Frontal cortex (tissue), 4 donors: ENCODE measurements around the gene HCAR1. TPM values are rescaled to one million over a fixed set of nuclear protein-coding genes. Genes with fewer than 3 reads are reported as not detected.
"Not testable (repeated sequence)": the region's sequence is repeated elsewhere in the genome, so short reads cannot be mapped to it uniquely, and the experiment has no call there.

Source experiments
- DNase-seq, 2 donors: peaks; one replicate each; pipeline ENCODE4 v3.0.0; 2012; ENCODE audit warnings: low spot score in 2 of 2
- FAIRE-seq: peaks from 2 replicates; lab custom pipeline; 2012; peaks lifted over from hg19 to GRCh38; lab: Jason Lieb, UNC
- total RNA-seq: library from RNA; depleted of rRNA; stranded (reverse); fragments of >200 nt; gene quantifications from one replicate; pipeline ENCODE4 v1.2.3, GENCODE V29; 2014
- donor health status: control.
- donor health status: control.
- donor health status: control.

The HCAR1 gene
- total RNA-seq, 1 donor from 2014 or later: 0.41 TPM

DNA sequence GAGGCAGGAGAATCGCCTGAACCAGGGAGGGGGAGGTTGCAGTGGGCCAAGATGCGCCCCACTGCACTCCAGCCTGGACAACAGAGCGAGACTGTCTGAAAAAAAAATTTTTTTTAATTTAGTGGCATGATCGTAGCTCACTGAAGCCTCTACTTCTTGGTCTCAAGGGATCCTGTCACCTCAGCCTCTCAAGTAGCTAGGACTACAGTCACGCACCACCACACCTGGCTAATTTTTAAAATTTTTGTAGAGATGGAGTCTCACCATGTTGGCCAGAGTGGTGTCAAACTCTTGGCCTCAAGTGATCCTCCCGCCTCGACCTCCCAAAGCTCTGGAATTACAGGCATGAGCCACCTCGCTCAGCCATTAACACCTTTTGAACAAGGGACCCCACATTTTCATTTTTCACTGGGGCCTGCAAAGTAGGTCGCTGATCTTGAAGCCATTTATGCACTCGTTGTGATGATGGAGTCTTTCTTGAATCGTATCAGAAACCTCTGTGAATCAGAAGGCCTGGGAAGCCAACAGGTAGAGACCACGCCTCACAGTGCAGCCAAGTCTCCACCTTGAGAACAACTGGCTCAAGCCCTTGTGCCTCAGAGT lies 5.9 kb downstream of the HCAR1 start:
- no peak for FAIRE-seq
- DNase-seq: no peak

DNA sequence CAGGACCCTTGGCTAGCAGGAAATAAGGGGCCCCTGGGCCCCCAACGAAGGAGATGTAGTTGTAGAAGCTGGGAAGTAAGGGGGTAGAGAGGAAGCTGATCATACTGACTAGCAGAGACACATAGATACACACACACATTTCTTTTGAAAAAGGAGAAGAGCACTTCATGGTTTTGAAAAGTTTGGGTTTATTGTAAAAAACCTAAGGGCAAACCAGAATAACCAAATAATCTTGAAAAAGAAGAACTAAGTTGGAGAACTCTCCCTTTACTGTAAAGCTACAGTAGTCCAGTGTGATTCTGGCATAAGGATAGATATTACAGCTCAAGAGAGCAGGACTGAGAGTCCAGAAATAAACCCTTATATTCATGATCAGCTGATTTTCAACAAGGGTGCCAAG lies 8.3 kb downstream of the HCAR1 start:
- FAIRE-seq (no peak), DNase-seq (no peak)

DNA sequence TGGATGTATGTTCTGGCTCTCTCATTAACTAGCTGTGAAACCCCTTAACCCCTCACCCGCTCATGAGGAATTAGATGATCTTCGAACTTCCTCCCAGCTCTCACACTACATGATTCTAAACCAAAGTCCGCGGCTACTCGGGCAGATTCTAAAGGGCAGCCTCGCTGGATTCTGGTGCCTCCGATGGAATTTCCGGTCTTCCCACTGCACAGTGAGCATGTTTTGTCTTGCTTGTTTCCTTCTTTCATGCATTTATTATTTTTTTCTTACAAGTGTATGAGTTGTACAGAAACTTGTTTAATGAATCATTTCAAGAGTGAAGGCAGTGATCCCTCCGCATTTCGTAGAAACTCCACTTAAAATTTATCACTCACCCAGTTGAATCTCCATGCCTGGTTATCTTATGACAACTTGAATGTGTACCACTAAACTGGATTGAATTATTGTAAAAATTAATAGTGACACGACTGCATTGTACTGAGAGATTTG lies 9.5 kb downstream of the HCAR1 start:
- FAIRE-seq (no peak), DNase-seq (no peak)

DNA sequence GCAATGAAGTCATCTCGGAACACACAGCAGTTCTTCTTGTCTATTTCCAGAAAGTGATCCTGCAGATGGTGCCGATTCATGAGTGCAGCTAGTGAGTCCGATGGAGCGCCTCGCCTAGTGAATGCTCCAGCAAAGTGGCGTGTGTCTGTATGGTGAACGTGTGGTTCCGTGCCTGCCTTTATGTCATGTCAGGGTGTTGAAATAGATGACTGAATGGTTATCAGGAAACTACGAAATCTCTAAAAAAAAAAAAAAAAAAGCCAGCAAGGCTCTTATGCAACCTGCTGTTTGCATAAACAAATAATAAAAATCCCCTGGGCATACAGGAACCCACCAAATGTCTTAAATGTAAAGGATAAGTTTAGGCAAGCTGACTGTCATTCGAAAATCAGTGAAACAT lies 14.0 kb downstream of the HCAR1 start, which contains the start of gene HCAR3:
Gene HCAR3, minus strand, starts transcription at position 154 of the 400 bp plus-strand sequence. Its CDS starts 74 bp downstream, at position 80.
- not testable (repeated sequence) for DNase-seq, FAIRE-seq

DNA sequence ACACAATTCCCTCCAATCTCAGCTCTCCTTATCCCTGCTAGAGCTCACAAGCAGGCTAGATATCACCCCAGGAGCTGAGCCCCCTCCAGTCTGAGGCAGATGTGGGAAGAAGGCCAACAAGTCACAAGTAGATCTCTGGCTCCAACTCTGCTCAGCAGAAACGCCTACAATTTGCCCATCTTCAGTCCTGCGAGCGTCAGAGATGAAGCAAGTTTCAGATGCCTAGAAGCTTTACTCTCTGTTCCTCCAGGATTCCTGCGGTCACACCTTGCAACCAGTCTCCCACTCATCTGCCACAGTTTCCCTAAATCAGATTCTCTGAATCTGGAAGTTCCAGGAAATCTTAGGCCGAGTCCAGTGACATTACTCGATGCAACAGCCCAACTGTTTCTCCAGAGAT lies 15.4 kb downstream of the HCAR1 start:
- not testable (repeated sequence) for DNase-seq

DNA sequence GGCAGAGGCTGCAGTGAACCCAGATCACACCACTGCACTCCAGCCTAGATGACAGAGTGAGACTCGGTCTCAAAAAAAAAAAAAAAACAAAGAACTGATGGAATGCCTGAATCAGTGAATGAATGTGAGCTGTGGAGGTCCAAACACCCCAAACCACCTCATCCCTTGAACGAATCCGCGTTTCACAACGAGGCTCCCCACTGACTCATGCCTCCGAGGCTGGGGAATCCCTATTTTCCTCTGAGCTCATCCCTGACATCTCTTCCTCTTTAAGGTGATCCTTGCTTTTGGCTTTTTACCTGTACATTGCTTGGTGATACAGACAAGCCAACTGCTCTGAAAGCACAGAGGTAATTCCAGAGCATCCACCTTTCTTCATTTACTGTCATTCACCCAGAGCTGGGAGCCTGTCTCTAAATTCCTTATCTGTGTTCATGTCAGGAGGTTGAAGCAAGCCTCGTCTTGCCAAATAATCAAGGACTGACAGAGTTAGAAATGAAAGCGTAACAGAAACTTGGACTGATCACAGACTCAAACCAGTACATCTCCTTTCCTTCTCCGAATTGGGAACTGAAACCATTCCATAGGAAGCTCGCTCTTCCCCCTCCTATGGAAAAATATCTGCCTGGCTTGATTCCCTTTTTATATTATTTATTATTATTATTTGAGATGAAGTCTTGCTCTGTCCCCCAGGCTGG lies 17.0 kb downstream of the HCAR1 start:
- not testable (repeated sequence) for DNase-seq, FAIRE-seq

More for the DNA sequence above, 15.4 kb downstream of the HCAR1 start:
- FAIRE-seq: not testable (repeated sequence)

DNA sequence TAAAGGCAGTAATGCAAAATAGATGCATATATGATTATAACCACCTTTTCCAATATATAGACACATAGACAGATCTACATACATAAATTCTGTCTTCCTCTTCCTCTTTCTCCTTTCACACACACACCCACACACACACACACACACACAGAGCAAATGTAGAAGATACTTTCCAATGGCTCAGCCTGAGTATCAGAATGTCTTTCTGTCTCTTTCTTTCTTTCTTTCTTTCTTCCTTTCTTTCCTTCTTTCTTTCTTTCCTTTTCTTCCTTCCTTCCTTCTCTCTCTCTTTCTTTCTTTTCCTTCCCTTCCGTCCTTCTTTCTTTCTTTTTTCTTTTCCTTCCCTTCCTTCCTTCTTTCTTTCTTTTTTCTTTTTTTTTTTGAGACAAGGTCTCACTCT lies 19.4 kb downstream of the HCAR1 start:
- DNase-seq, FAIRE-seq: not testable (repeated sequence)

DNA sequence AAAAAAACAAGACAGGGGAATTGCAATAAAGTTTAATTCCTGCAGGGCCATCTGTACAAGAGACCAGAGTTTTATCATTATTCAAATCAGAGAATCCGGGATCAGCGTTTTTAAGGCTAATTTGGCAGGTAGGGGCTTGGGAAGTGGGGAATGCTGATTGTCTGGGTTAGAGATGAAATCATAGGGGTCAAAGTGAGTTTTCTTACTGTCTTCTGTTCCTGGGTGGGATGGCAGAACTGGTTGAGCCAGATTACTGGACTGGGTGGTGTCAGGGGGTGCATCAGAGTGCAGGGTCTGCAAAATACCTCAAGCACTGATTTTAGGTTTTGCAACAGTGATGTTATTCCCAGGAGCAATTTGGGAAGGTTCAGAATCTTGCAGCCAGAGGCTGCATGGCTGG lies 20.3 kb downstream of the HCAR1 start:
- DNase-seq, FAIRE-seq: not testable (repeated sequence)

DNA sequence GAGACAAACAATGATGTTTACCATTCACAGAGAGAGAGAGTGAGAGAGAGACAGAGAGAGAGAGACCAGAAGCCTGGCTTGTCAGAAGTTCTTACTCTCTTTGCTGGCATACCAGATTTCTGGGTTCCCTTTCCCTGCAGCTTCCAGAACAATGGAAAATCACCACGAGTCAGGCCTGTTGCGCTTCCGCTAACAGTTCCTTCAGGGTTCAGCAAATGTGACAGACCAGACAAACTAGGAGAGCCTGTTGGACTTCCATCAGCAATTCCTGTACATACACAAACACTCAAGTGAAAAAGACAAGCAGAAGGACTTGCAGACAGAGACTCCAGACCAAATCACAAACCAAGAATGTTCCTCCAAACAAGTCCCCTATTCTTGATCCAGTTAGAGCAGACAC lies 21.4 kb downstream of the HCAR1 start:
- DNase-seq, FAIRE-seq: not testable (repeated sequence)

DNA sequence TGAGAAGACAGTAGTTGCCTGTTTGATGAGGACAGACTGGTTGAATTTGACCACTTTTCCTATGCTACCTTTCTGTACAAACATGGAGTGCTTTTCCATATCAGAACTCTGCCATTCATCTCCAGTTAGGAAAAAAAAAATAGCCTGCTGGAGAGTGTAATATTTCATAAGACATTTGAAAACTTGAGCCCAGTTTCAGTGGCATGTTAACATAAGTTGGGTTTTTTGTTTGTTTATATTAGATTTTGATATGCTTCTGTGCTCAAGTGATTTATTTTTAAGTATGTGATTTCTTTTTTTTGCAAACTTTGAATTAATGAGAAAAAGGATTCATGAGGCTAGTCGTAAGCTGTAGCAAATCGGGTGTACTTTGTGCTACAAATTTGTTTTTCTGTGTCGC lies 26.8 kb downstream of the HCAR1 start:
- not testable (repeated sequence) for DNase-seq, FAIRE-seq

DNA sequence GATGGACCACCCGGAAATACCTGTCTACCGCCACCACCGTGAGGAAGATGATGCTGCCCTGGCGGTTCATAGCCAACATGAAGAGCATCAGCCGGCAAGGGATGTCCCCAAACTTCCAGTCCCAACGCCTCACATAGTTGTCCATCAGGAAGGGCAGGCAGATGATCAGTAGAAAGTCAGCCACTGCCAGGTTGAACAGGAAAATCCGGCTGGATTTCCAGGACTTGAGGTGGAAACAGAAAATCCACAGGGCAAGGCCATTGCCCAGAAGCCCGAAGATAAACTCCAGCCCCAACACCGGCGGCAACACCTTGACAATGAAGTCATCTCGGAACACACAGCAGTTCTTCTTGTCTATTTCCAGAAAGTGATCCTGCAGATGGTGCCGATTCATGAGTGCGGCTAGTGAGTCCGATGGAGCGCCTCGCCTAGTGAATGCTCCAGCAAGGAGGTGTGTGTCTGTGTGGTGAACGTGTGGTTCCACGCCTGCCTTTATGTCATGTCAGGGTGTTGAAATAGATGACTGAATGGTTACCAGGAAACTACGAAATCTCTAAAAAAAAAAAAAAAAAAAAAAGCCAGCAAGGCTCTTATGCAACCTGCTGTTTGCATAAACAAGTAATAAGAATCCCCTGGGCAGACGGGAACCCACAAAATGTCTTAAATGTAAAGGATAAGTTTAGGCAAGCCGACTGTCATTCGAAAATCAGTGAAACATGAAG lies 27.6 kb downstream of the HCAR1 start, which contains the start of gene HCAR2:
Gene HCAR2, minus strand, starts transcription at position 468 of the 722 bp plus-strand sequence. Its CDS starts 74 bp downstream, at position 394.
- DNase-seq, FAIRE-seq: not testable (repeated sequence)

DNA sequence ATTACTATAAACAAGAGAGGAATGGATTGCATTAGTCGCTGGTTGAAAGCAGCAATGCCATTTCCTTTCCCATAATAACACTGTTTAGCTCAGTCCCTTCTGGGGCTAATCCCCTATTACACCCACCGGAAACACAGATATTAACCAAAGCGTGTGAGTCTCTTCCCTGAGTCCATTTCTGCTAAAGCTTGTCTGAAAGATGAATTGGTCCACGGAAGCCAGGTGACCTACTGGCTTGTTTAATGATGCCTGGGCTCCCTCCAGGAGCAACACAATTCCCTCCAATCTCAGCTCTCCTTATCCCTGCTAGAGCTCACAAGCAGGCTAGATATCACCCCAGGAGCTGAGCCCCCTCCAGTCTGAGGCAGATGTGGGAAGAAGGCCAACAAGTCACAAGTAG lies 29.2 kb downstream of the HCAR1 start:
- not testable (repeated sequence) for FAIRE-seq, DNase-seq

DNA sequence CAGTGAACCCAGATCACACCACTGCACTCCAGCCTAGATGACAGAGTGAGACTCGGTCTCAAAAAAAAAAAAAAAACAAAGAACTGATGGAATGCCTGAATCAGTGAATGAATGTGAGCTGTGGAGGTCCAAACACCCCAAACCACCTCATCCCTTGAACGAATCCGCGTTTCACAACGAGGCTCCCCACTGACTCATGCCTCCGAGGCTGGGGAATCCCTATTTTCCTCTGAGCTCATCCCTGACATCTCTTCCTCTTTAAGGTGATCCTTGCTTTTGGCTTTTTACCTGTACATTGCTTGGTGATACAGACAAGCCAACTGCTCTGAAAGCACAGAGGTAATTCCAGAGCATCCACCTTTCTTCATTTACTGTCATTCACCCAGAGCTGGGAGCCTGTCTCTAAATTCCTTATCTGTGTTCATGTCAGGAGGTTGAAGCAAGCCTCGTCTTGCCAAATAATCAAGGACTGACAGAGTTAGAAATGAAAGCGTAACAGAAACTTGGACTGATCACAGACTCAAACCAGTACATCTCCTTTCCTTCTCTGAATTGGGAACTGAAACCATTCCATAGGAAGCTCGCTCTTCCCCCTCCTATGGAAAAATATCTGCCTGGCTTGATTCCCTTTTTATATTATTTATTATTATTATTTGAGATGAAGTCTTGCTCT lies 30.5 kb downstream of the HCAR1 start:
- not testable (repeated sequence) for FAIRE-seq, DNase-seq

DNA sequence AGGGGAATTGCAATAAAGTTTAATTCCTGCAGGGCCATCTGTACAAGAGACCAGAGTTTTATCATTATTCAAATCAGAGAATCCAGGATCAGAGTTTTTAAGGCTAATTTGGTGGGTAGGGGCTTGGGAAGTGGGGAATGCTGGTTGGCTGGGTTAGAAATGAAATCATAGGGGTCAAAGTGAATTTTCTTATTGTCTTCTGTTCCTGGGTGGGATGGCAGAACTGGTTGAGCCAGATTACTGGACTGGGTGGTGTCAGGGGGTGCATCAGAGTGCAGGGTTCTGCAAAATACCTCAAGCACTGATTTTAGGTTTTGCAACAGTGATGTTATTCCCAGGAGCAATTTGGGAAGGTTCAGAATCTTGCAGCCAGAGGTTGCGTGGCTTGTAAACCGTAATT lies 33.7 kb downstream of the HCAR1 start:
- not testable (repeated sequence) for FAIRE-seq, DNase-seq

DNA sequence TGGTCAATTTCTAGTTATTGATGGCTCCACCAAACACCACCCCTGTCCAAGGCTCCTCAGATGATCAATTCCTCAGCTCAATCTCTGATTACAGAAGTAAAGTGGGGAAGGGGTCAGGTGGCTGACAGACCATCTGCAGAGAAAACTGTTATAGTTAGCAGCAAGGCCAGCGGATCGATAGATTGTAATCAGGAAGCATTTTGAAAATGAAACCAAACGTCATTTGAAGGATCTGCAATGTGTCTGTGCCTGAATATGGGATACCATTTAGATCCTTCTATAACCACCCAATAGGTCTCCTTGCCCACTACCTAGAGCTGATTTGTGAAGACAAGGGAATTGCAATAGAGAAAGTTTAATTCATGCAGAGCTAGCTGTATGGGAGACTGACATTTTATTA lies 39.1 kb downstream of the HCAR1 start:
- no peak for DNase-seq
- no peak for FAIRE-seq

DNA sequence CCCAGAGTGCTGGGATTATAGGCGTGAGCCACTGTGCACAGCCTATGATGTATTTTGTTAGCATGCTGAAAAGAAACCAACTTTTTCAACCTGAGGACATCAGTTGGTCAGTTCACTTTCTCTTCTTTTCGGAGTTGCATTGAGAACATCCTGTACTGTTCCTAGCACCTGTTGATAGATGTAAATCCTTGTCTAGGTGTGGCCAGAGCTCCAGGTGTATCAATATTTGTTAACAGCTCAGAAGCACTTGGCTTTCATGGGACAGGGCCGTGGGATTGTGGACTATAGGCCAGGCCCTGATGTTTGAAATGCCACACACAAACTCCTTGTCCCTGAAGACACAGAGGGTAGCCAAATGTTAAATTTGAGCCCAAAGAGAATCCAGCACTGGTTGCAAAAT lies 42.4 kb downstream of the HCAR1 start:
- FAIRE-seq (no peak), DNase-seq (no peak)

DNA sequence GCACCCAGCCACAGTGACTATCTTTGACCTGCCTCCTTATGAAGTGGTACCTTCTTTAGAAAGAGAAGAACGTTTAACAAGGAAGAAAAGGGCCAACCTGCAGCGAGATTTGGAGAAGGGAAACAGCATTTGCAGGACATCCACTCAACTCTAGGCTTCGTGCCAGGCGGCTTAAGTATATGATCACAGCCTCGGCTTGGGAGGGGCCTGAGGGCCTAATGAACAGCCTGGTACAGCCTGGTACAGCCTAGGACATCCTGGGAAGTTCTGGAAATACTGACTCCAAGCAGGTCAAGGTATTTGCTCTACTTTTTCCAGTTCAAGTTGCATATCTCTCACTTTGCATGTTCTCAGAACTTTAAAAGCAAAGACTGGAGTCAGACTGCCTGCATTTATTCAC lies 43.6 kb downstream of the HCAR1 start:
- DNase-seq: no peak
- no peak for FAIRE-seq

DNA sequence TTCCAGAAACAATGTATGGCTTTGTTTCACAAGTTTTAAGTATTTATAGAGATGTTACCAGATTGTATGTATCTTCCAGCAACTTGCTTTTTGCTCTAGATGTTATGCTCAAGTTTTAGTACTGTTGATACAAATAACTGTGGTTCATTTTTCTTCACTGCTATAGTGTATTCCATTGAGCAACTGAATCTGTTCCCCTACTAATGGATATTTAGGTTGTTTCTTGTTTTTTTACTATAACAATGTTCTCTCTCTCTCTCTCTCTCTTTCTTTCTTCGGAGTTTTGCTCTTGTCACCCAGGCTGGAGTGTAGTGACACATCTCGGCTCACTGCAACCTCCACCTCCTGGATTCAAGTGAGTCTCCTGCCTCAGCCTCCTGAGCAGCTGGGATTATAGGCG lies 44.1 kb downstream of the HCAR1 start:
- FAIRE-seq: no peak

DNA sequence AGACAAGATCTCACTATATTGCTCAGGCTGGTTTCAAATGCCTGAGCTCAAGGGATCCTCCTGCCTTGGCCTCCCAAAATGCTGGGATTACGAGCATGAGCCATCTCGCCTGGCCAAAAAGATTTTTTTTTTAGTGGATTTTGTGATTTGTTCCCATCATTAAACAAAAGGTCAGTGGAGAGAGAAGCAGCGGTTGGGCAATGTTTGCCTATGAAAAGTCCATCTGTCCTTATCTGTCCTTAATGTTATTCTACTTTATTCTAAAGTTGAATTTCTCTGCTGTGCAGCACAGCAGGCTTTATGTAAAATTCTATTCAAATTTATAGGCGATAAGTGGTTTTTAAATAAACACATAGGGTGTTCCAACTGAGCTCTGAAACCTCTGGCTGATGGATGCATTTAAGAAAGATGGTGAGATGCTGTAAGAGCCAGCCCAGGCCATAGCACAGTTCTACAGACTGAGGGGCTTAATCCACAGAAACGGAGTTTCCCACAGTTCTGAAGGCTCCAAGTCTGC lies 46.3 kb downstream of the HCAR1 start:
- FAIRE-seq (no peak), DNase-seq (no peak)

More for the DNA sequence above, 44.1 kb downstream of the HCAR1 start:
- no peak for DNase-seq

DNA sequence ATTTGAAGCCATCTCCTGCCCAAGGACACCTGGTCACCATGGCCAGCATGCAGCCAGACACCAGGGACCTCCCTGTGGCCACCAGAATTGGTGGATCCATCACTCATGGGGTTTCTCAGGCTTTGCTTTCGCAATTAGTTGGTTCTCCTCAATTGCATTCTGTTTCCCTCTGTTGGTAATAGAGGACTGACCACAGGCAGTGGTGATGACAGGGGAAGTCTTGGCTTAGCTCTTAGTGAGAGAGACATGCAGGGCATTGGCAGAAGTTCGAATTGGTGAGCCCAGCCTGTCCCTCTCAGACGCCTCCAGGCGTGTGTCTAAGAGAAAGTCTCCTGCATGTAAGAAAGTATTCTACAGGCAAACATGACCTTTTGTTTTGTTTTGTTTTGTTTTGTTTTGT lies 48.8 kb downstream of the HCAR1 start:
- FAIRE-seq (no peak), DNase-seq (no peak)
